Measurements from ENCODE around the gene CEP126. TPM values are rescaled to one million over a fixed set of nuclear protein-coding genes. Genes with fewer than 3 reads are reported as not detected.

The CEP126 gene
- total and polyA plus RNA-seq, 10 donors: 0.76 to 4.4 (median 2.6) TPM

DNA sequence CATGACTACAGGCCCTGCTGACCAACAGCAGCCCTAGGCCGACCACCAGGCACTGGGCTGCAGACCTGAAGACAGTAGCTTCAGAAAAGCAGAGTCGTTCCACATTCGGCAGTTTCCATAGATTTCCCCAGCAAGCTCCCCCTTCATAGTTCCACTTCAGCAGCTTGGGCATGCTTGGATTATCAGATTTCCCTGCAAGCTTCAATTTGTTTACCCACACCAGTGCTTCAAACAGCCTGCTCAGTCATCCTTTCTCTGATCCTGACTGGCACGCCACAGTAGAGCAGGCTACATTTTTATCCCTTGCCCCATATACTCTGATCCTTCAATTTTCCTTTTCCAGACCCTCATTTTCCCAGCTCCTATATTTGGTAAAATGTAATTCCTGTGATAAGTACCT, 81.3 kb downstream of the CEP126 start:
- Histone ChIP-seq H3K4me3 (no peak overlapping the region), H3K4me1 (no peaks in the 10 kb centered on the region), H3K27ac (no peak overlapping the region), H3K36me3 (peaks cover 0 to 12% (median 0%) of the 10 kb centered on the region in 6 donors), H3K27me3 (replicated peaks in 1 of 7) (no peaks in the 10 kb centered on the region), H3K9me3 (peaks cover 0 to 6% (median 0%) of the 10 kb centered on the region in 8 donors)
- DNase-seq: no peak
- WGBS, 5 donors: 91 to 96% (median 94%) methylated on average over 4 of the region's 4 CpGs
- intact Hi-C loops (cut with DNase I; ENCODE audit: low total_unique reads): no loop called here
- no peak for TF ChIP-seq POLR2A (IDR thresholded peaks at IDR 0.05)
- no peak for TF ChIP-seq POLR2AphosphoS5 (IDR thresholded peaks at IDR 0.05)
- TF ChIP-seq, protein P1, sequence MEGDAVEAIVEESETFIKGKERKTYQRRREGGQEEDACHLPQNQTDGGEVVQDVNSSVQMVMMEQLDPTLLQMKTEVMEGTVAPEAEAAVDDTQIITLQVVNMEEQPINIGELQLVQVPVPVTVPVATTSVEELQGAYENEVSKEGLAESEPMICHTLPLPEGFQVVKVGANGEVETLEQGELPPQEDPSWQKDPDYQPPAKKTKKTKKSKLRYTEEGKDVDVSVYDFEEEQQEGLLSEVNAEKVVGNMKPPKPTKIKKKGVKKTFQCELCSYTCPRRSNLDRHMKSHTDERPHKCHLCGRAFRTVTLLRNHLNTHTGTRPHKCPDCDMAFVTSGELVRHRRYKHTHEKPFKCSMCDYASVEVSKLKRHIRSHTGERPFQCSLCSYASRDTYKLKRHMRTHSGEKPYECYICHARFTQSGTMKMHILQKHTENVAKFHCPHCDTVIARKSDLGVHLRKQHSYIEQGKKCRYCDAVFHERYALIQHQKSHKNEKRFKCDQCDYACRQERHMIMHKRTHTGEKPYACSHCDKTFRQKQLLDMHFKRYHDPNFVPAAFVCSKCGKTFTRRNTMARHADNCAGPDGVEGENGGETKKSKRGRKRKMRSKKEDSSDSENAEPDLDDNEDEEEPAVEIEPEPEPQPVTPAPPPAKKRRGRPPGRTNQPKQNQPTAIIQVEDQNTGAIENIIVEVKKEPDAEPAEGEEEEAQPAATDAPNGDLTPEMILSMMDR (IDR thresholded peaks at IDR 0.05 in 8 of 11, conservative IDR thresholded peaks at IDR 0.05 in 3 of 11): no peak

DNA sequence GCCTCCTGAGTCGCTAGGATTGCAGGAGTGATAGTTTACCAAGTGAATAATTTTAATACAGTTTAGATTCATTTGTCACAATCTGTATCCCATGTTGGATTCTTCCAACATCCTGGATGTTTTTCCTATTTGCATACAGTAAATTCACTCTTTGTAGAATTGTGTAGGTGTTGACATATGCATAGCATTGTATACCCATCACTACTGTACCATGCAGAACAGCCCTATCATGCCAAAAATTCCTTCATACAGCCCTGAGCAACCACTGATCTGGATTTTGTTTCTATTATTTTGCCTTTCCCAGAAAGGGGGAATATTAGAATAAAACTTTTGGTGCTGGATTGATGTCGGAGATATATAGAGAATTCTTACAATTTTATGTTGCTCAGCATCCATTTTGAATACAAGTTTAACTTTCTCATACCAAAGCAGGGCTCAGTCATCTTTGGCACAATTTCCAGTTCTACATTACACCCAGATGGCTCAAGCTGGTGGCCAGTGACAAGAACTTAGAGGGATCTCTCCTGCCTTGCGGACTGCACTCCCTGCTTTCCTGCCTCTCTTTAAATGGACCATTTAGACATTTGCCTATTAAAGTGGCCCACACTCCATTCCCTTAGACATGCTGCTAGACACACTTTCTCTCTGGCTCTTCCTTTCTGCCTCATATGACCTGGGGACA, 87.0 kb downstream of the CEP126 start:
- Histone ChIP-seq H3K27me3 (replicated peaks in 1 of 7) (no peaks in the 10 kb centered on the region), H3K4me1 (no peaks in the 10 kb centered on the region), H3K36me3 (peaks cover 0 to 8% (median 0%) of the 10 kb centered on the region in 6 donors), H3K9me3 (no peaks in the 10 kb centered on the region), H3K4me3 (no peak overlapping the region), H3K27ac (no peak overlapping the region)
- WGBS, 5 donors: 91 to 95% (median 93%) methylated on average over 3 of the region's 3 CpGs
- DNase-seq: no peak
- intact Hi-C loops (cut with DNase I; ENCODE audit: low total_unique reads): no loop called here
- TF ChIP-seq POLR2A (IDR thresholded peaks at IDR 0.05) (no peak), POLR2AphosphoS5 (IDR thresholded peaks at IDR 0.05) (no peak)
- TF ChIP-seq, protein P1 (IDR thresholded peaks at IDR 0.05 in 8 of 11, conservative IDR thresholded peaks at IDR 0.05 in 3 of 11): no peak

DNA sequence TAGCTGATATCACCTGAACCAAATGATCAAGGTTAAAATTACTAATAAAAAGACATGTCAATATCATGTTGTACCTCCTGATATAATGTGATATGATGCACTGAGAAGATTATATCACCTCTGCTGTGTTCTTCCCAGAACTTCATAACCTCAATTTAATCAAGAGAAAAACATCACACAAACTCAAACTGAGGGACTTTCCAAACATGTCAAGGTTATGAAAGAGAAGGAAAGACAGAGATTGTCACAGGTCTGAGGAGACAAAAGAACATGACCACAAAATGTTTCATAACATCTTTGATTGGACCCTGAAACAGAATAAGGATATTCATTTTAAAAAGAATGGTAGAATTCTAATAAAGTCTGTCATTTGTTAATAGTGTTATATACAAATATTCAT, 89.4 kb downstream of the CEP126 start:
- no peak for DNase-seq
- no peaks in the 10 kb centered on the region for H3K9me3 ChIP-seq
- no peak overlapping the region for H3K4me3 ChIP-seq
- no peak overlapping the region for H3K27ac ChIP-seq
- no peak for TF ChIP-seq POLR2A (IDR thresholded peaks at IDR 0.05)
- TF ChIP-seq, protein P1 (IDR thresholded peaks at IDR 0.05 in 8 of 11, conservative IDR thresholded peaks at IDR 0.05 in 3 of 11): no peak
- no peak for TF ChIP-seq POLR2AphosphoS5 (IDR thresholded peaks at IDR 0.05)
- H3K36me3 ChIP-seq: no peaks in the 10 kb centered on the region
- H3K4me1 ChIP-seq: peaks cover 0 to 6% (median 1%) of the 10 kb centered on the region in 6 donors
- intact Hi-C loops (cut with DNase I; ENCODE audit: low total_unique reads): no loop called here
- no peaks in the 10 kb centered on the region for H3K27me3 ChIP-seq (replicated peaks in 1 of 7)

DNA sequence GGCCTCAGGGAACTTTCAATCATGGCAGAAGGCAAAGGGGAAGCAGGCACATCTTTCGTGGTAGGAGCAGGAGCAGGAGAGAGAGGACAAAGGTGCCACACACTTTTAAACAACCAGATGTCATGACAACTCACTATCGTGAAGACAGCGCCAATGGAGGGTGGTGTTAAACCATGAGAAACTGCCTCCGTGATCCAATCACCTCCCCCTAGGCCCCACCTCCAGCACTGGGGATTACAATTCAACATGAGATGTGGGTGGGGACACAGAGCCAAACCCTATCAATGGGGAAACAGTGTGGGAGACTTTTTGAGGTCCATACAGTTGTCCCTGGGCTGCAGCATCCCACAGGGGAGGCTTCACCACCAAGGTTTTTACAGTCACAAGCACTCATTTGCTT, 90.5 kb downstream of the CEP126 start:
- 72 to 88% (median 79%) methylated on average over 4 of the region's 4 CpGs for WGBS, 5 donors
- TF ChIP-seq POLR2AphosphoS5 (IDR thresholded peaks at IDR 0.05): no peak
- no peak for TF ChIP-seq POLR2A (IDR thresholded peaks at IDR 0.05)
- TF ChIP-seq, protein P1 (IDR thresholded peaks at IDR 0.05 in 8 of 11, conservative IDR thresholded peaks at IDR 0.05 in 3 of 11): no peak
- Histone ChIP-seq H3K9me3 (no peaks in the 10 kb centered on the region), H3K27me3 (replicated peaks in 1 of 7) (no peaks in the 10 kb centered on the region), H3K4me1 (peaks cover 0 to 6% (median 1%) of the 10 kb centered on the region in 6 donors), H3K36me3 (no peaks in the 10 kb centered on the region), H3K27ac (no peak overlapping the region), H3K4me3 (no peak overlapping the region)
- DNase-seq: no peak
- intact Hi-C loops (cut with DNase I; ENCODE audit: low total_unique reads): no loop called here
